ENCODE data around the gene LRBA.
"Not testable (repeated sequence)": the region's sequence is repeated elsewhere in the genome, so short reads cannot be mapped to it uniquely, and the experiment has no call there.

Gene LRBA

DNA sequence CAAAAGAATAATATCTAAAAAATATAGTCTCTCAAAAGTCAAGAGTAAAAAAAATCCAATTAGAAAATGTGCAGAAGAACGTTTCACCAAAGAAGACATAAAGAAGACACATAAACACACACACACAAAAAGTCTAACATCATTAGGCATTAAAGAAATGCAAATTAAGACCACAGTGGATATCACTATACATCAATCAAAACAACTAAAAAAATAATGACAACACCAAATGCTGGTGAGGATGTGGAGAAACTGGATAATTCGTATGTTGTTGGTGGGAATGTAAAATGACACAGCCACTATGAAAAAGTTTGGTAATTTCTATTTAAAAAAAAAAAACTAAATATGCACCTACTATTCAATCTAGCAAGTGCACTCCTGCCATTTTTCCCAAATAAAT, 66.4 kb downstream of the LRBA start:
- Mint-ChIP-seq H3K9me3 (no peaks in the 10 kb centered on the region), H3K4me1 (peaks cover 55% of the 10 kb centered on the region), H3K4me3 (no peak overlapping the region), H3K27me3 (no peaks in the 10 kb centered on the region), H3K27ac (no peak overlapping the region)
- no peak for ATAC-seq
- DNase-seq, result no peak

DNA sequence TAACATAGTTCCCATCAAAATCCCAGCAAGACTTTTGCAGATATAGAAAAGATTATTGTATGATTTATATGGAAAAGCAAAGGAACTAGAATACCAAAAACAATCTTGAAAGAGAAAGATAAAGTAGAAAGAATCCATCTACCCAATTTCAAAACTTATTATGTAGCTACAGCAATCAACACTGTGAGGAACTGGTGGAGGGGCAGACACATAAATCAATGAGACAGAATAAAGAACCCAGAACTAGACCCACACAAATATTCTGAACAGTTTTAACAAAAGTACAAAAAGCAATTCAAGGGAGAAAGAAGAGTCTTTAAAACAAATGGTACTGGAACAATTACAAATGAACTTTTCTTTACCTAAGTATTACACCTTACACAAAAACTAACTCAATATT, 67.0 kb downstream of the LRBA start:
- Mint-ChIP-seq H3K4me3 (no peak overlapping the region), H3K4me1 (peaks cover 57% of the 10 kb centered on the region), H3K27ac (no peak overlapping the region), H3K9me3 (no peaks in the 10 kb centered on the region), H3K27me3 (no peaks in the 10 kb centered on the region)
- no peak for ATAC-seq
- no peak for DNase-seq

DNA sequence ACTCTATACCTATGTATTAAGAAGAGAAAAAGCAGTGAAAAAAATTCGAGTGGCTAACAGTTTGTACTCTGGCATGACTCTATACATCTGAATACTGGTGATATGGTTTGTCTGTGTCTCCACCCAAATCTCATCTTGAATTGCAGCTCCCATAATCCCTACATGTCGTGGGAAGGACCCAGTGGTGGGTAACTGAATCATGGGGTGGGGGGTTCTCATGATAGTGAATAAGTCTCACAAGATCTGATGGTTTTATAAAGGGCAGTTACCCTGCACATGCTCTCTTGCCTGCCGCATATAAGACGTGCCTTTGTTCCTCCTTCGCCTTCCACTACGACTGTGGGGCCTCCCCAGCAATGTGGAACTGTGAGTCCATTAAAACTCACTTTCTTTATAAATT, 70.4 kb downstream of the LRBA start:
- no peak for ATAC-seq
- Mint-ChIP-seq H3K9me3 (no peaks in the 10 kb centered on the region), H3K4me1 (peaks cover 54% of the 10 kb centered on the region), H3K4me3 (no peak overlapping the region), H3K27ac (peak overlapping the region in 1 of 2 donors; percentile 31), H3K27me3 (no peaks in the 10 kb centered on the region)
- DNase-seq, result no peak

DNA sequence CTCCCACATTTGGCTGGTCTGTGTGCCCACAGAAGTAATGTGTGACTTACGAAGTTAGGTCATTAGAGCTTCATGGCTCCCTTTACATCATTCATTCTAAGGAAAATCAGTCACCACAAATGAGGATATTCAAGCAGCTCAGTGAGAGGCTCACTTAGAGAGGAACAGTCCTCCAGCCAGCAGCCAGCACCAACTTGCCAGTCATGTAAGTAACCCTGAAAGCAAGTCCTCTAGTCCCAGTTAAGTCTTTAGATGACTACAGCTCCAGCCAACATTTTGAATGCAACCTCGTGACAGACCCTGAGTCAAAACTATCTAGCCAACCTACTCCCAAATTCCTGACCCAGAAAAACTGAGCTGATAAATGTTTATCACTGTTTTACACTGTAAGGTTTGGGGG, 71.3 kb downstream of the LRBA start:
- Mint-ChIP-seq H3K4me3 (no peak overlapping the region), H3K9me3 (no peaks in the 10 kb centered on the region), H3K27ac (no peak overlapping the region), H3K27me3 (no peaks in the 10 kb centered on the region), H3K4me1 (peaks cover 63% of the 10 kb centered on the region)
- ATAC-seq, result peak; percentile 61
- DNase-seq, result no peak

DNA sequence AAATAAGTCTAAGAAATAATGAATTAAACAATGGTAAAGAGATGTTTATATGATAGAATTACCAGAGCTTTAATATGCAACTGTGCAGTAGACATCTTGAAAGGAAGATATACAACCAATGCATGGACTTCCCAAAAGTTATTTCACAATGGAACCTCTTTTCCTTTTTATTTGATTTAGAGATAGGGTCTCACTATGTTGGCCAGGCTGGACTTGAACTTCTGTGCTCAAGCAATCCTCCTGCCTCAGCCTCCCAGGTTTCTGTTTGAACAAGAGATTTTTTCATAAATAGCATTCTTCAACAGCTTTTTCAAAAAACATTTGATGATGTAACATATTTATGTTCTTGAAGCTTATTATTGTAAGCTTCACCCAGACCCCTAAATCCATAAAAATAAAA, 72.0 kb downstream of the LRBA start:
- Mint-ChIP-seq H3K27ac (no peak overlapping the region), H3K27me3 (no peaks in the 10 kb centered on the region), H3K4me3 (no peak overlapping the region), H3K4me1 (peaks cover 66% of the 10 kb centered on the region), H3K9me3 (no peaks in the 10 kb centered on the region)
- DNase-seq, result no peak
- ATAC-seq, result no peak

DNA sequence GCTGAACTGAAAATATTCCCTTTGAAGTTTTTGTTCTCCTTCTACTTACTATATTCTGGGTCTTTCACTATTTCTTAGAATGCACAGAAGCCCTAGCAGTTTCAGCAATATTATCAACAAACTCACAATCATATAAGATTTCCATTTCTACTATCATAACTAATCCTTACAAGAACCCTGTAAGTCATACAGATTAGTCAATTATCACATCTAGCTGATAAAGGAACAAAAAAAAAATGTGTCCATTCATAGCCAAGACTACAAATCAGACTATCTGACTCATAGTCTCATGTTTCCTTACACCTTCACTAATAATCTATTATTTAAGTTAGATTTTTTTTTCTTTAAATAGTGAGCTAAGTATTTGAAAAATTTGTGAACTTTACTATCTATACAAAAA, 72.5 kb downstream of the LRBA start:
- H3K4me1 Mint-ChIP-seq, result peaks cover 60% of the 10 kb centered on the region
- DNase-seq, result no peak
- no peaks in the 10 kb centered on the region for H3K27me3 Mint-ChIP-seq
- H3K27ac Mint-ChIP-seq, result no peak overlapping the region
- no peaks in the 10 kb centered on the region for H3K9me3 Mint-ChIP-seq
- no peak for ATAC-seq
- no peak overlapping the region for H3K4me3 Mint-ChIP-seq

DNA sequence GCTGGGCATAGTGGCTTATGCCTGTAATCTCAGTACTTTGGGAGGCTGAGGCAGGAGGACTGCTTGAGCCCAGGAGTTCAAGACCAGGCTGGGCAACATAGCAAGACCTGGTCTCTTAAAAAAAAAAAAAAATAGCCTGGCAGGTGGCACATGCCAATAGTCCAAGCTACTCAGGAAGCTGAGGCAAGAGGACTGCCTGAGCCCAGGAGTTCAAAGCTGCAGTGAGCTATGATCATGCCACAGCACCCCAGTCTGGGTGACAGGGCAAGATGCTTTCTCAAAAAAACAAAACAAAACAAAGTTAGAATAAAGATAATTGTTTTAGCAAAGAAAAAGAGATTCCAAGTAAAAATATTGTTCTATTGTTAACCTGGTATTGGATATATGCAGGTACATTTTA, 75.0 kb downstream of the LRBA start:
- DNase-seq (no peak), ATAC-seq (no peak)
- Mint-ChIP-seq H3K27ac (no peak overlapping the region), H3K4me1 (peaks cover 52% of the 10 kb centered on the region), H3K9me3 (no peaks in the 10 kb centered on the region), H3K4me3 (no peak overlapping the region), H3K27me3 (no peaks in the 10 kb centered on the region)

DNA sequence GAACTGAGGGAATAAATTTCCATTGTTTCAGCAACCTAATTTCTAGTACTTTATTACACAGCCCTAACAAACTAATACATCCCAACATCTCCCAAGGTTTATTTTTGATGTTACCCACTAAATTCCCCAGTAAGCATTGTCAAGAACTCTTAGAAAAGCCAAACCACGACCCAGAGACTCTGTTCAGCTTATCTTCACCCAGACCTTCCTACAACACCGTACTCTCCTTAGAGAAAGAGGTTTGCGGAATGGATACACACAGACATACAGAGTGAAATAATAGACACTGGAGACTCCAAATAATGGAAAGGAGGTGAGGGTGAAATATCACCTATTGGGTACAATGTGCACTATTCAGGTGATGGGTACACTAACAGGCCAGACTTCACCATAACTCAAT, 75.6 kb downstream of the LRBA start:
- H3K4me3 Mint-ChIP-seq, result no peak overlapping the region
- H3K4me1 Mint-ChIP-seq, result peaks cover 48% of the 10 kb centered on the region
- H3K27me3 Mint-ChIP-seq, result no peaks in the 10 kb centered on the region
- peak overlapping the region in 1 of 2 donors; percentile 55 for H3K27ac Mint-ChIP-seq
- H3K9me3 Mint-ChIP-seq, result no peaks in the 10 kb centered on the region
- DNase-seq (no peak), ATAC-seq (no peak)

DNA sequence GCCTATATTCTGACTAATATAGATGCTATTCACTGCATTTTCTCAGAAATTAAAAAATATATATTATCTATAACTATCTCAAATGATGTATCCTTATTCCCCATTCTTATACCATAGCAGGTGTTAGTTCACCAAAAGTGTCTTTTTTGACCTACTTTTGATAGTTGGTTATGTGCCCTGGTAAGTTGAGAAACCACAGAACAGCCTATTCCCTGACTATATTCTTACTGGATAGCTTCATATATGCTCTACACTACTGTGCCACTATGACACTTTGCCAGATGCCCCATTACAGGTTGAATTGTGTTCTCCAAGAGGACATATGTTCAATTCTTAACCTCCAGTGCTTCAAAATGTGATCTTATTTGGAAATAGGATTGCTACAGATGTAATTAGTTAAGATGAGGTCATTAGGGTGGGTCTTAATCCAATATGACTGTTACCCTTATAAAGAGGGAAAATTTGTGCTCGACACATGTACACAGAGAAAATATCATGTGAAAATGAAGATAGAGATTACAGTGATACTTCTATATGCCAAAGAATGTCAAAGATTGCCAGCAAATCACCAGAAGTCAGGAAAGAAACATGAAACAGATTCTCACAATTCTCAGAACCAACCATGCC, 76.1 kb downstream of the LRBA start:
- ATAC-seq (no peak), DNase-seq (no peak)
- Mint-ChIP-seq H3K9me3 (no peaks in the 10 kb centered on the region), H3K4me3 (no peak overlapping the region), H3K27me3 (no peaks in the 10 kb centered on the region), H3K4me1 (peaks cover 43% of the 10 kb centered on the region), H3K27ac (no peak overlapping the region)

DNA sequence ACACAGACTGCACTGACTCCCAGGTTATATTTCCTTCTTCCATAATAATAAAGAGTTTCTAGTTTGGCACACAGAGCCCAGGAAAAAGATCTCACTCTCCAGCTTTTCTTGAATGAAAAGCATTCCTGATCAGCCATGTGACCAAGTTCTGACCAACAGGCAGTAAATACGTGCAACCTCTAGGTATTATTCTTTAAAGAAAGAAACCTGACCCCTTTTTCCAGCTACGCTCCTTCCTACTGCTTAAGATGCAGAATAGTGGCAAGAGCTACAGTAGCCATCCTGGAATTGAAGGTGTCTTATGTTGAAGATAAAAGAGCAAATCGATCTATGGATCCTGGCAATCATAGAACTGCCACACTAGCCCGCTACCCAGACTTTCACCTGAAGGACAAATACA, 76.7 kb downstream of the LRBA start:
- DNase-seq (no peak), ATAC-seq (no peak)
- Mint-ChIP-seq H3K27me3 (no peaks in the 10 kb centered on the region), H3K4me1 (peaks cover 38% of the 10 kb centered on the region), H3K27ac (no peak overlapping the region), H3K4me3 (no peak overlapping the region), H3K9me3 (no peaks in the 10 kb centered on the region)

DNA sequence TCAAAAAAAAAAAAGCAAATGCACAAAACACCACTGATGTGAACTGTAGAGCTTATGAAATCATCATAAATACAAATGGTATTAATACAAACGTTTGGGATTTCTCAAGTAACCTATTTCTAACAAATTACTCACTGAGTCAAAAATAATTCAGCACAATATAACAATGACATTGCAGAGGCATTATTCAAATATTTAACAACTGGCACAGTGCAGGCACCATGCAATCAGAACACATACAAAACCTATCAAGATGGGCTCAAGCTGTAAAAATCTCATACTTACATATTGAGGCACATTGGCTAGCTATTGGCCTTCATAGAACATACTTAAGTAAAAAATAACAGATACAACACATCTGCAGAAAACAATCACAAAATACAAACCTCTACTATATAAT, 81.1 kb downstream of the LRBA start:
- H3K9me3 Mint-ChIP-seq, result no peaks in the 10 kb centered on the region
- H3K27me3 Mint-ChIP-seq, result no peaks in the 10 kb centered on the region
- no peak overlapping the region for H3K4me3 Mint-ChIP-seq
- H3K4me1 Mint-ChIP-seq, result peaks cover 13% of the 10 kb centered on the region
- H3K27ac Mint-ChIP-seq, result no peak overlapping the region
- ATAC-seq (no peak), DNase-seq (no peak)

DNA sequence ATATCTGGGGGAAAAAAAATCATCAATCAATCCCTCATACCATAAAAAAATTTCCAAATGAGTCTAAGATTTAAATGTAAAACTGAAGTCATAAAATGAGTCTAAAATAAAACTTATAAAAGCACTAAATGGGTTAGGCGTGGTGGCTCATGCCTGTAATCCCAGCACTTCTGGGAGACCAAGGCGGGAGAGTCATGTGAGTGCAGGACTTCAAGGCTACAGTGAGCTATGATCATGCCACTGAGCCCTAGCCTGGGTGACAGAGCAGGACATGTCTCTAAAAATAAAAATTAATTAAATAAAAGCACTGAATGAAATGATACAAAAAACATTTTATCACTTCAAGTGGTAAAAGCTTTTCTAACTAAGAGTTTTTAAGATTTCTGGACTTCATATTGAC, 83.3 kb downstream of the LRBA start:
- H3K27ac Mint-ChIP-seq, result no peak overlapping the region
- no peaks in the 10 kb centered on the region for H3K27me3 Mint-ChIP-seq
- ATAC-seq (no peak), DNase-seq (no peak)
- H3K9me3 Mint-ChIP-seq, result no peaks in the 10 kb centered on the region
- peaks cover 3% of the 10 kb centered on the region for H3K4me1 Mint-ChIP-seq
- H3K4me3 Mint-ChIP-seq, result no peak overlapping the region

DNA sequence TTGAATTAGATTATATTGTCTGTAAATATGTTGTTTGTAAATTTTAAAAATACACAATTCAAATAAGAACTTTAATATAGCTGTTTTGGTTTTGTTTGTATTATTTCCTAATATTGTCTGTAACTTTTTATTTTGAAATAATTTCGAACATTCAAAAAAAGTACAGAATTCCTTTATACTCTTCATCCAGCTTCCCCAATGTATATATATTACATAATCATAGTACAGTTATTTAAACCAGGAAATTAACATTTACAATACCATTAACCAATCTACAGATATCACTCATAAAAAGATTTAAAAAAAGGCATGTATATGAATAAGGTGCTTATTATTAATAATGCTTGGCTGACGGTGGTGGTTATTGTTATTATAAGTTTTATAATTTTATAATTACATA, 84.1 kb downstream of the LRBA start:
- Mint-ChIP-seq H3K9me3 (no peaks in the 10 kb centered on the region), H3K4me1 (no peaks in the 10 kb centered on the region), H3K27ac (no peak overlapping the region), H3K4me3 (no peak overlapping the region), H3K27me3 (no peaks in the 10 kb centered on the region)
- ATAC-seq (no peak), DNase-seq (no peak)

DNA sequence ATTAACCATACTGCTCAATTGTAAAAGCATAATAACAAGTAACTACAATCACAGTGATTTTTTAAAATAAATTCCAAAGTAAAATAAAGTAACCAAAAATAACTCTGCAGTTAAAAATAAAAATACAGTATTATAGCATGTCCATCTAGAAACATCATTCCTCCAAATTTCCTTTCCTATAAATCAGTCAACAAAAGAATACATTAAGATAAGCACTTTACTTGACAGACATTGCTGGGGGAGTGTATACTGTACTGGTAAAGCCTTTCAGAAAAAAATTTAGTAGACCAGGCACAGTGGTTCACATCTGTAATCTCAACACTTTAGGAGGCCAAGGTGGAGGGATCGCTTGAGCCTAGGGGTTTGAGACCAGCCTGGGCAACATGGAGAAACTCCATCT, 91.1 kb downstream of the LRBA start:
- Mint-ChIP-seq H3K27me3 (no peaks in the 10 kb centered on the region), H3K9me3 (no peaks in the 10 kb centered on the region), H3K4me1 (no peaks in the 10 kb centered on the region), H3K27ac (no peak overlapping the region), H3K4me3 (no peak overlapping the region)
- no peak for DNase-seq
- ATAC-seq, result no peak

DNA sequence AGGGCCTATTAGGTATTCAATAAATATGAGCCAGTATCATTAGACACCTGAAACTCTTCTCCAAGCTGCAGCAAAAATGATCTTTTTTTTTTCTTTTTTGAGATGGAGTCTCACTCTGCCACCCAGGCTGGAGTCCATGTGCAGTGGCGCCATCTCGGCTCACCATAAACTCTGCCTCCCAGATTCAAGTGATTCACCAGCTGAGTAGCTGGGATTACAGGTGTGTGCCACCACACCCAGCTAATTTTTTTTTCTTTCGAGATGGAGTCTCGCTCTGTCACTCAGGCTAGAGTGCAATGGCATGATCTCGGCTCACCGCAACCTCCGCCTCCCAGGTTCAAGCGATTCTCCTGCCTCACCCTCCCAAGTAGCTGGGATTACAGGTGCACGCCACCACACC, 93.6 kb downstream of the LRBA start:
- not testable (repeated sequence) for ATAC-seq, H3K9me3 Mint-ChIP-seq, H3K27me3 Mint-ChIP-seq, H3K4me1 Mint-ChIP-seq, H3K4me3 Mint-ChIP-seq, DNase-seq, H3K27ac Mint-ChIP-seq

DNA sequence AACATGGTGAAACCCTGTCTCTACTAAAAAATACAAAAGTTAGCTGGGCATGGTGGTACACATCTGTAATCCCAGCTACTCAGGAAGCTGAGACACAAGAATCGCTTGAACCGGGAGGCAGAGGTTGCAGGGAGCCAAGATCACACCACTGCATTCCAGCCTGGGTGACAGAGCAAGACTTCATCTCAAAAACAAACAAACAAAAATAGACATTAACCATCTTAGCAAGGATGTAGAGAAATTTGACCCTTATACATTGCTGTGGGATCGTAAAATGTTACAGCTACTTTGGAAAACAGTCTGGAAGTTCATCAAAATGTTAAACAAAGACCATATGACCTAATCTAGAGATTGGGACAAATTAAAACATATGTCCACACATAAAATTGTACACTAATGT, 96.5 kb downstream of the LRBA start:
- ATAC-seq, H3K4me3 Mint-ChIP-seq, H3K4me1 Mint-ChIP-seq, DNase-seq, H3K9me3 Mint-ChIP-seq, H3K27me3 Mint-ChIP-seq: not testable (repeated sequence)
- H3K27ac Mint-ChIP-seq, result peak overlapping the region in 1 of 2 donors; percentile 74

DNA sequence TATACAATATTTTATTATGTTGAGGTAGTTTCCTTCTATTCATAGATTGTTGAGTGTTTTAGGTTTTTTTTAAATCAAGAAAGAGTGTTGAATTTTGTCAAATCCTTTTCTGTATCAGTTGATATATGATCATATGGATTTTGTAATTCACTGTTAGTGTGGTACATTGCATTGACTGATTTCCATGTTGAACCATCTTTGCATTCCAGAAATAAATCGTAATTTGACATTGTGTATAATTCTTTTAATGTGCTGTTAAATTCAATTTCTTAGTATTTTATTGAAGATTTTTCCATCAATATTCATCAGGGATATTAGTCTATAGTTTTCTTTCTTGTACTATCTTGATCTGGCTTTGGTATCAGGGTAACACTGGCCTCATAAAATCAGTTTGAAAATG, 103.8 kb downstream of the LRBA start:
- Mint-ChIP-seq H3K27me3 (no peaks in the 10 kb centered on the region), H3K27ac (no peak overlapping the region), H3K4me3 (no peak overlapping the region), H3K4me1 (peaks cover 23% of the 10 kb centered on the region), H3K9me3 (peaks cover 29 to 31% of the 10 kb centered on the region in 2 donors)
- ATAC-seq (no peak), DNase-seq (no peak)

All from stimulated activated naive CD8-positive, alpha-beta T cell treated with anti-CD3 and anti-CD28 coated beads, Interleukin-15, amount 100 ng/mL, for 72 hours (primary cell).